PC-3 (cell line): Measurements from ENCODE around the gene KRT17.

Experiments used
- EZH2phosphoT487 ChIP-seq: fragments of 300-600 bp; sonication (generic); IDR thresholded peaks from 2 replicates; pipeline ENCODE4 v1.6.1; 2018; ENCODE audit warnings: mild to moderate bottlenecking, antibody characterized with exemption, low read length, borderline replicate concordance
- TF ChIP-seq, protein P1 (sequence below): fragments of 300-600 bp; sonication (generic); conservative IDR thresholded peaks from 2 replicates; pipeline ENCODE4 v1.5.1; 2017; ENCODE audit warnings: antibody characterized with exemption, low read depth, mild to moderate bottlenecking, low read length

DNA sequence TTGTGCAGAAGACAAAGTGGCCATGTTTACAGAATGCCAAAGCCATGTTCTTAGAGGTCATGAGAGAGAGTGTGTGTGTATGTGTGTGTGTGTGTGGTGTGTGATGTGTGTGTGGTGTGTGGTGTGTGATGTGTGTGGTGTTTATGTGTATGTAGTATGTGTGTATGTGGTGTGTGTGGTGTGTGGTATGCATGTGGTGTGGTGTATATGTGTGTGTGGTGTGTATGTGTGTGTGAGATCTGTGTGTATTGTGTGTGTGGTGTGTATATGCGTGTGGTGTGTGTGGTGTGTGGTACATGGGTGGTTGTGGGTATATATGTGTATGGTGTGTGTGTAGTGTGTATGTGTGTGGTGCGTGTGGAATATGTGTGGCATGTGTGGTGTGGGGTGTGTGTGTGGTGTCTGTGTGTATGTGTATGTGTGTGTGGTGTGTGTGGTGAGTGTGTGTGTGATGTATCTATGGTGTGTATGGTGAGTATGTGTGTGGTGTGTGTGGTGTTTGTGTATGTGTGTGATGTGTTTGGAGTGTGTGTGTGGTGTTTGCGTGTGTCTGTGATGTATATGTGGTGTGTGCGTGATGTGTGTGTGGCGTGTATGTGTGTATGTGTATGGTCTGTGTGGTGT is 8.2 kb upstream of the KRT17 start:
- TF ChIP-seq, protein P1, sequence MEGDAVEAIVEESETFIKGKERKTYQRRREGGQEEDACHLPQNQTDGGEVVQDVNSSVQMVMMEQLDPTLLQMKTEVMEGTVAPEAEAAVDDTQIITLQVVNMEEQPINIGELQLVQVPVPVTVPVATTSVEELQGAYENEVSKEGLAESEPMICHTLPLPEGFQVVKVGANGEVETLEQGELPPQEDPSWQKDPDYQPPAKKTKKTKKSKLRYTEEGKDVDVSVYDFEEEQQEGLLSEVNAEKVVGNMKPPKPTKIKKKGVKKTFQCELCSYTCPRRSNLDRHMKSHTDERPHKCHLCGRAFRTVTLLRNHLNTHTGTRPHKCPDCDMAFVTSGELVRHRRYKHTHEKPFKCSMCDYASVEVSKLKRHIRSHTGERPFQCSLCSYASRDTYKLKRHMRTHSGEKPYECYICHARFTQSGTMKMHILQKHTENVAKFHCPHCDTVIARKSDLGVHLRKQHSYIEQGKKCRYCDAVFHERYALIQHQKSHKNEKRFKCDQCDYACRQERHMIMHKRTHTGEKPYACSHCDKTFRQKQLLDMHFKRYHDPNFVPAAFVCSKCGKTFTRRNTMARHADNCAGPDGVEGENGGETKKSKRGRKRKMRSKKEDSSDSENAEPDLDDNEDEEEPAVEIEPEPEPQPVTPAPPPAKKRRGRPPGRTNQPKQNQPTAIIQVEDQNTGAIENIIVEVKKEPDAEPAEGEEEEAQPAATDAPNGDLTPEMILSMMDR = no peak
- no peak for TF ChIP-seq EZH2phosphoT487
